Activated naive CD4-positive, alpha-beta T cell treated with anti-CD3 and anti-CD28 coated beads for 36 hours (primary cell): ENCODE data around the gene CDYL2. TPM values are rescaled to one million over a fixed set of nuclear protein-coding genes. Genes with fewer than 3 reads are reported as not detected.

ENCODE experiments used
- CTCF ChIA-PET: fragments of 350-600 bp; sonication (Branson Sonifier 250); formaldehyde crosslinking; loops from one replicate; lab custom pipeline; 2021; ENCODE audit warnings: antibody characterized with exemption; lab: Charles Lee
- DNase-seq: peaks from one replicate; pipeline ENCODE4 v3.0.0-alpha.2; 2020
- H3K27ac Mint-ChIP-seq: one replicate; pipeline ENCODE4 v1.8.0; 2021; ENCODE audit warnings: mild to moderate bottlenecking, mixed read lengths
- H3K27me3 Mint-ChIP-seq: one replicate; pipeline ENCODE4 v1.8.0; 2021; ENCODE audit warnings: low read depth, mixed read lengths
- H3K36me3 Mint-ChIP-seq: one replicate; pipeline ENCODE4 v1.8.0; 2021; ENCODE audit warnings: low read depth, mixed read lengths
- H3K4me1 Mint-ChIP-seq: one replicate; pipeline ENCODE4 v1.8.0; 2021; ENCODE audit warnings: low read depth, mixed read lengths
- H3K4me3 Mint-ChIP-seq: one replicate; pipeline ENCODE4 v1.8.0; 2021; ENCODE audit warnings: mild to moderate bottlenecking, moderate library complexity, mixed read lengths
- H3K9me3 Mint-ChIP-seq: one replicate; pipeline ENCODE4 v1.8.0; 2021; ENCODE audit warnings: mixed read lengths
- intact Hi-C: fragments of 100-400 bp; cut with micrococcal nuclease; formaldehyde crosslinking; loops from one replicate; pipeline ENCODE4 v1.15.1; 2023
- total RNA-seq, 2 experiments: library from RNA; stranded (reverse); gene quantifications; one replicate each; pipeline ENCODE4 v1.2.3, GENCODE V29; 2021

Gene CDYL2
- total RNA-seq, 2 experiments from 2014 or later = 10.1 to 12.7 TPM

GRCh38 chr16:80627108-80627507 lies 177.3 kb downstream of the CDYL2 start:
- CTCF ChIA-PET = no interaction called here
- peaks cover 9% of the 10 kb centered on the region for H3K36me3 Mint-ChIP-seq
- H3K4me3 Mint-ChIP-seq = no peak overlapping the region
- no peak for DNase-seq
- no peaks in the 10 kb centered on the region for H3K27me3 Mint-ChIP-seq
- H3K27ac Mint-ChIP-seq = no peak overlapping the region
- peaks cover 6% of the 10 kb centered on the region for H3K9me3 Mint-ChIP-seq
- intact Hi-C loops = no loop called here
- H3K4me1 Mint-ChIP-seq = no peaks in the 10 kb centered on the region

GRCh38 chr16:80623376-80623775 lies 181.0 kb downstream of the CDYL2 start:
- H3K4me1 Mint-ChIP-seq = no peaks in the 10 kb centered on the region
- CTCF ChIA-PET = no interaction called here
- no peak overlapping the region for H3K4me3 Mint-ChIP-seq
- DNase-seq = no peak
- no peak overlapping the region for H3K27ac Mint-ChIP-seq
- peaks cover 9% of the 10 kb centered on the region for H3K36me3 Mint-ChIP-seq
- intact Hi-C loops = no loop called here
- no peaks in the 10 kb centered on the region for H3K27me3 Mint-ChIP-seq
- peaks cover 6% of the 10 kb centered on the region for H3K9me3 Mint-ChIP-seq

- no peaks in the 10 kb centered on the region for H3K27me3 Mint-ChIP-seq
- intact Hi-C loops = no loop called here
- H3K27ac Mint-ChIP-seq = no peak overlapping the region
- no peaks in the 10 kb centered on the region for H3K4me1 Mint-ChIP-seq
- peaks cover 5% of the 10 kb centered on the region for H3K36me3 Mint-ChIP-seq
- H3K4me3 Mint-ChIP-seq = no peak overlapping the region
- H3K9me3 Mint-ChIP-seq = peaks cover 6% of the 10 kb centered on the region
- CTCF ChIA-PET = no interaction called here
- DNase-seq = no peak
Observed at GRCh38 chr16:80622007-80622406, 182.4 kb downstream of the CDYL2 start.

GRCh38 chr16:80620736-80621605 lies 183.4 kb downstream of the CDYL2 start:
- no peaks in the 10 kb centered on the region for H3K27me3 Mint-ChIP-seq
- no peak for DNase-seq
- H3K4me1 Mint-ChIP-seq = no peaks in the 10 kb centered on the region
- H3K9me3 Mint-ChIP-seq = peaks cover 6% of the 10 kb centered on the region
- intact Hi-C loops = no loop called here
- H3K4me3 Mint-ChIP-seq = no peak overlapping the region
- peaks cover 6% of the 10 kb centered on the region for H3K36me3 Mint-ChIP-seq
- H3K27ac Mint-ChIP-seq = no peak overlapping the region
- CTCF ChIA-PET = no interaction called here

GRCh38 chr16:80619824-80620223 lies 184.6 kb downstream of the CDYL2 start:
- Mint-ChIP-seq H3K36me3 (peaks cover 9% of the 10 kb centered on the region), H3K4me1 (no peaks in the 10 kb centered on the region), H3K27me3 (no peaks in the 10 kb centered on the region), H3K9me3 (peaks cover 6% of the 10 kb centered on the region), H3K4me3 (no peak overlapping the region), H3K27ac (no peak overlapping the region)
- CTCF ChIA-PET = no interaction called here
- intact Hi-C loops = no loop called here
- DNase-seq = no peak

GRCh38 chr16:80618862-80619648 lies 185.3 kb downstream of the CDYL2 start:
- Mint-ChIP-seq H3K4me1 (no peaks in the 10 kb centered on the region), H3K36me3 (peaks cover 6% of the 10 kb centered on the region), H3K4me3 (no peak overlapping the region), H3K27ac (no peak overlapping the region), H3K9me3 (no peaks in the 10 kb centered on the region), H3K27me3 (no peaks in the 10 kb centered on the region)
- intact Hi-C loops = no loop called here
- no peak for DNase-seq
- CTCF ChIA-PET = no interaction called here

- no peaks in the 10 kb centered on the region for H3K4me1 Mint-ChIP-seq
- no peak overlapping the region for H3K27ac Mint-ChIP-seq
- H3K36me3 Mint-ChIP-seq = peaks cover 8% of the 10 kb centered on the region
- H3K4me3 Mint-ChIP-seq = no peak overlapping the region
- no peaks in the 10 kb centered on the region for H3K9me3 Mint-ChIP-seq
- H3K27me3 Mint-ChIP-seq = no peaks in the 10 kb centered on the region
- no peak for DNase-seq
- intact Hi-C loops = no loop called here
- CTCF ChIA-PET = no interaction called here
Observed at GRCh38 chr16:80616362-80616761, 188.0 kb downstream of the CDYL2 start.

GRCh38 chr16:80615735-80616134 lies 188.7 kb downstream of the CDYL2 start:
- no peak overlapping the region for H3K27ac Mint-ChIP-seq
- H3K4me3 Mint-ChIP-seq = no peak overlapping the region
- no peaks in the 10 kb centered on the region for H3K9me3 Mint-ChIP-seq
- intact Hi-C loops = no loop called here
- no peak for DNase-seq
- CTCF ChIA-PET = no interaction called here
- peaks cover 8% of the 10 kb centered on the region for H3K36me3 Mint-ChIP-seq
- H3K4me1 Mint-ChIP-seq = no peaks in the 10 kb centered on the region
- H3K27me3 Mint-ChIP-seq = no peaks in the 10 kb centered on the region

GRCh38 chr16:80614908-80615671 lies 189.3 kb downstream of the CDYL2 start:
- H3K36me3 Mint-ChIP-seq = peaks cover 8% of the 10 kb centered on the region
- H3K27me3 Mint-ChIP-seq = no peaks in the 10 kb centered on the region
- CTCF ChIA-PET = no interaction called here
- no peaks in the 10 kb centered on the region for H3K4me1 Mint-ChIP-seq
- no peak for DNase-seq
- no peak overlapping the region for H3K27ac Mint-ChIP-seq
- intact Hi-C loops = no loop called here
- H3K9me3 Mint-ChIP-seq = no peaks in the 10 kb centered on the region
- no peak overlapping the region for H3K4me3 Mint-ChIP-seq

GRCh38 chr16:80612461-80613017 lies 191.9 kb downstream of the CDYL2 start:
- Mint-ChIP-seq H3K9me3 (peaks cover 2% of the 10 kb centered on the region), H3K27ac (no peak overlapping the region), H3K36me3 (peaks cover 14% of the 10 kb centered on the region), H3K4me3 (no peak overlapping the region), H3K27me3 (no peaks in the 10 kb centered on the region), H3K4me1 (no peaks in the 10 kb centered on the region)
- intact Hi-C loops = no loop called here
- CTCF ChIA-PET = no interaction called here
- DNase-seq = no peak

- Mint-ChIP-seq H3K27me3 (no peaks in the 10 kb centered on the region), H3K27ac (no peak overlapping the region)
- intact Hi-C loops = no loop called here
Observed at GRCh38 chr16:80611930-80612327, 192.5 kb downstream of the CDYL2 start.

More at GRCh38 chr16:80611930-80612327, 192.5 kb downstream of the CDYL2 start:
- Mint-ChIP-seq H3K4me1 (peaks cover under 1% of the 10 kb centered on the region), H3K36me3 (peaks cover 20% of the 10 kb centered on the region), H3K4me3 (no peak overlapping the region), H3K9me3 (peaks cover 4% of the 10 kb centered on the region)
- DNase-seq = no peak
- CTCF ChIA-PET = no interaction called here
